Left colon (tissue), 2 donors: ENCODE measurements around the gene NAGA. TPM values are rescaled to one million over a fixed set of nuclear protein-coding genes. Genes with fewer than 3 reads are reported as not detected.
"Not testable (repeated sequence)": the region's sequence is repeated elsewhere in the genome, so short reads cannot be mapped to it uniquely, and the experiment has no call there.

Experiments used
- ATAC-seq: fragments of 200-7000 bp; cut with Tn5 transposase; one replicate; pipeline ENCODE4 v1.9.1; 2020; ENCODE audit warnings: mild to moderate bottlenecking, moderate library complexity
- DNase-seq, 2 donors: peaks; one replicate each; pipeline ENCODE4 v3.0.0-alpha.2; 2020
- intact Hi-C, 2 donors: fragments of 100-400 bp; cut with DNase I in 1 of 2; cut with micrococcal nuclease in 1 of 2; formaldehyde crosslinking; loops; one replicate each; pipeline versions ENCODE4 v1.11.2 to v1.14.0; 2022; cut with DNase I, micrococcal nuclease
- total RNA-seq, 2 donors: library from RNA; stranded (reverse); fragmentation: NEBNext Ultra II Directional; extraction: Animal tissue kit (Norgen Biotek cat#: 25700); gene quantifications; one replicate each; pipeline ENCODE4 v1.2.1, GENCODE V29; 2021
- donor health status: DM: no; HTN: no; CAD: no.
- donor health status: DM: yes; HTN: yes; CAD: no.

The NAGA gene
- total RNA-seq, 2 donors from 2014 or later: 38.3 to 38.5 TPM

- ATAC-seq (peak; percentile 7), DNase-seq (peak in 1 of 2 donors; percentile 50)
- intact Hi-C loops: no loop called here
Measured at GRCh38 chr22:42078469-42079318, 8.1 kb upstream of the NAGA start.

DNA sequence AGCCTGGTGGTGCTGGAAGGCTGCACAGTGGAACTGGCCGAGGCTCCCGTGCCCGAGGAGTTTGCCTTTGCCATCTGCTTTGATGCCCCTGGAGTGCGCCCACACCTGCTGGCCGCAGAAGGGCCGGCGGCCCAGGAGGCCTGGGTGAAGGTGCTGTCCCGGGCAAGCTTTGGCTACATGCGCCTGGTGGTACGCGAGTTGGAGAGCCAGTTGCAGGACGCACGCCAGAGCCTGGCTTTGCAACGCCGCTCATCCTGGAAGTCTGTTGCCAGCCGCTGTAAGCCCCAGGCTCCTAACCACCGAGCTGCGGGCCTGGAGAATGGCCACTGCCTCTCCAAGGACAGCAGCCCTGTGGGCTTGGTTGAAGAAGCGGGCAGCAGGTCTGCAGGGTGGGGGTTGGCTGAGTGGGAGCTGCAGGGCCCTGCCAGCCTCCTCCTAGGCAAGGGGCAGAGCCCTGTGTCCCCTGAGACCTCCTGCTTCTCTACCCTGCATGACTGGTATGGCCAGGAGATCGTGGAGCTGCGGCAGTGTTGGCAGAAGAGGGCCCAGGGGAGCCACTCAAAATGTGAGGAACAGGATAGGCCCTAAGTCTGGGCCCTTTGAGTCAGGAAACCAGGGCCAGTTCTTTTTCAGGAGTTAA, 7.0 kb upstream of the NAGA start:
- intact Hi-C loops: no loop called here
- ATAC-seq (no peak), DNase-seq (no peak)

DNA sequence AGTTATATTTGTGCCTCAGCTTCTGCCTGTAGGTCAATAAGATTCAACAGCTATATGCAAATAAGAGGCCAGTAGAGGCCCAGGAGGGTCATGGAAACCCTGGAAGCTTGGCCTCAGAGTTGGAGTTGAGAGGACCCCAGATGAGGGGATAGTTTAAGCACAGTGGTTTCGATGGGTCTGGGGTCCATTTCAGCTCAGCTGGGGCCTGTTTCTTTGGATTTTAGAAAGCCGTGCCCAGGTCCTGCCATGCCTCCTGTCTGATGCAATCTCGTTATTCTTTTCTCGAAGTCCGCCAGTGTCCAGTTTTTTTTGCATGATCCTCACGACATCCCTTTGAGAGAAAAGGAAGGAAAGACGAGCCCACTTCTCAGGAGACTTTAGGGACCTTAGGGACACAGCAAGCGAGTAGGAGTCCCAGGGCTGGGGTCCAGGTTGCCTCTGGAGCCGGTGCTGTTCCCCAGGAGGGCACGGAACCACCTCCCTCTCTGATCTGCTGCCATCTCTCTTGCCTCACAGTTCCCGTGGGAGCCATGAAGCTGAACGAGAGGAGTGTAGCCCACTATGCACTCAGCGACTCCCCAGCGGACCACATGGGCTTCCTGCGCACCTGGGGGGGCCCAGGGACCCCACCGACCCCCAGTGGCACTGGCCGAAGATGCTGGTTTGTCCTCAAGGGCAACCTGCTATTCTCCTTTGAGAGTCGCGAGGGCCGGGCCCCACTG, 6.3 kb upstream of the NAGA start:
- DNase-seq (no peak), ATAC-seq (no peak)
- intact Hi-C loops: no loop called here

GRCh38 chr22:42074846-42075676, 4.4 kb upstream of the NAGA start:
- intact Hi-C loops: no loop called here
- ATAC-seq (no peak), DNase-seq (no peak)

- intact Hi-C loops: no loop called here
- DNase-seq: peak; percentile 51 to 77
- ATAC-seq: peak; percentile 19
Measured at GRCh38 chr22:42074132-42074811, 3.7 kb upstream of the NAGA start, which contains the start of gene PHETA2. TSS of gene PHETA2 (plus strand) at chr22:42074248. CDS start at chr22:42077294, 3,046 bp downstream.

DNA sequence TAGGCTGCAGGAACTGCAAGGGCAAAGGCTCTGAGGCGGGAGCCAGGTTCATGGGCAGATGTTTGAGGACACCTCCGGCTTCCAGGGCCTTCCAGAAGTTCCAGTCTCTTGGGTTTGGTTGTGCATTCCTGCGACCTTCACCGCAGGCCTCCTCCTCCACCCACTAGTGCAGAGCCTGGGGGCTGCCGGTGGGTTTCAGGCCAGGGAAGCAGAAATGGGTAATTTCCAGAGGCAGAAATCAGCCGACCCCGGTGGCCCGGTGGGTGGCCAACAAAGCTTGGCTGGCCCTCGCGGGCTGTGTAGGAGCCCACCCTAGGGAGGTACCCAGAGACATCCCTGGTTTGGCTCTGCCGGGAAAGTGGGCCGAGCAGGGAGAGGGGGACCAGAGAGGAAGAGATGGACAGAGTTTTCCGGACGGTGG, 3.0 kb upstream of the NAGA start:
- intact Hi-C loops: no loop called here
- no peak for ATAC-seq
- DNase-seq: no peak

DNA sequence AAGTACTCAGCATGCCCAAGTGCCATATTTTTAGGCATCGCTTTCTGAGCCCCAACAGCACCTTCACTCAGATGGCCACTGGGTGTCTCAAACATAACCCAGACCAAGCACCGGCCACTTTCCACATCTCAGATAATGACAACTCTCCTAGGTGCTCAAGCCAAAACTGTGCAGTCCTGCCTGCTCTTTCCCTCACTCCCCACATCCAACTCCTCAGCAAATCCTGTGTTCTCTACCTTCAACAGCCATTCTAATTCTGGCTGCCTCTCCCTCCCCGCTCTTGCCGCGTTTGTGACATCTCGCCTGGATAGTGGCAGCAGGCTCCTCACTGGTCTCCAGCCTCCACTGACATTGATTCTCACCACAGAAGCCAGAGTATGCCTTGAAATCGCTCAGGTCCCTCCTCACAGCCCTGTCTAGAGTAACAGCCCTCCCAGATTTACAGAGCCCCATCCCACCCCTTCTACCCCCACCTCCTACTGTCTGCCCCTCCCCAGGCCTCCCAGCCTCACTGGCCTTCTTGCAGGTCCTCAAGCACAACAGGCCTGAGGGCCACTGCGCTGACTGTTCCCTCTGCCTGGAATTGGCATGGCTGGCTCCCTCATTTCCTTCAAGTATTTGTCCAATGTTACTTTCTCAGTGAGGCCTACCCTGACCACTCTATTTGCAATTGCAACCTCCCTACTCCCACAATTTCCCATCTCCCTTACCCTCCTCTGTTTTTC, 2.2 kb upstream of the NAGA start:
- no peak for ATAC-seq
- intact Hi-C loops: no loop called here
- no peak for DNase-seq

GRCh38 chr22:42071508-42071907, 896 bp upstream of the NAGA start:
- intact Hi-C loops, DNase-seq, ATAC-seq: not testable (repeated sequence)

DNA sequence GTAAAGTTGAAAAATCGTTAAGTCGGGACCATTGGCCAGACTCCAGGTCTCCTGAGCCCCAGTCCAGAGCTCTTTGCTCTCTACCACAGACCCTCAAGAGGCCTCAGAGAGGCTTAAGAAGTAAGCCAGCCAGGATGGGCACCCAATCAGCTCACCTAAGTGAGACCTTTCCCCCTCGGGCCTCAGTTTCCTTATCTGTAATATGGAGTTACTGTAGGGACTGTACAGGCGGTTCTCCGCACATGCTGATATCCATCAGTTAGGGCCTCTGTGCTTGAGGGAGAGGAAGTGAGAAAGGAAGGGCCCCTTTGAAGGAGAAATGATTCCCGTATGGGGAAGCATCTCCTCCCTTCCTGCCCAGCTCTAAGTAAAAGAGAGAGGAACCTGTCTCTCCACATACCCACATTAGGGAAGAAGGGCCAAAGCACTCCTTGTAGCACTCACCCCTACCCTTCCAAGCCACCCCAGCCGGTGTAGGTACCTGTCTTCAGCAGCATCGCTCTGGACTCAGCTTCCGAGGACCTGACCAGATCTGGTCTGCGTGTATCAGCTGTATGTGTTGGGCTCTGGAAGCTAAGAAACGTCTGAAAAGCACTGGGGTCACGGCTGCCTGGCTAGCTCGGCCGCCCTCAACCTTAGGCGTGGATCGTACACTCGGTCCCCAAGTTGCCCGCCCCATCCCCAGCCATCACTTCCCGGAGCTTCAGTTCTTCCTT, 653 bp downstream of the NAGA start:
- no peak for ATAC-seq
- DNase-seq: no peak
- intact Hi-C loops: no loop called here

- no peak for DNase-seq
- ATAC-seq: no peak
- intact Hi-C loops: no loop called here
Measured at GRCh38 chr22:42068291-42068690, 2.3 kb downstream of the NAGA start.

DNA sequence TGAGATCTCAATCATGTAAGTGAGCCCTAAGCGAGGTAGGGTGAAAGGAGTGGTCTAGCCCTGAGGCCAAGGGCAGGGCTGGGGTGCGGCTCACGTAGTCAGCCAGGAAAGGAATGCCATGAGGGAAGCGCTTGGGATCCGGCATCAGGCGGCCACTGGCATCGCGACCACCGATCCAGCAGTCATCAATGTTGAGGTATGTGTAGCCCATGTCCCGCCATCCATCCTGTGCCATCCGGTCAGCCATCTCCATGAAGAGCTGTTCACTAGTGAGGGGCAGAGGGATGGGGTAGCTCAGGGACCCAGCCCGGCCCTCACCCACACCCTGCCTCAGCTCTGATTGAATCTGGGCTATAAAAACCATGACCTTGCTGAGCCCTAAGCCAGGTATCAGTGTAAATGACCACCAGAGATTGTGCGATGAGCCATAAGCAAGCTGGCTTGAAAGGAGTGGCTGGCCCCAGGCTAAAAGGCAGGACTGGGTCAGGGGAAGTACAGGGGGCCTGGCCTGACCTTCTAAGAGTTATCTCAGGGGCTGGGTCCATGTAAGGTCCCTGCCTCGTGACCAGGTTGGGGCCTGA, 2.9 kb downstream of the NAGA start:
- intact Hi-C loops: no loop called here
- DNase-seq: no peak
- ATAC-seq: no peak

- intact Hi-C loops: no loop called here
- ATAC-seq (no peak), DNase-seq (no peak)
Measured at GRCh38 chr22:42066937-42067336, 3.7 kb downstream of the NAGA start.

GRCh38 chr22:42066126-42066761, 4.4 kb downstream of the NAGA start:
- no peak for DNase-seq
- intact Hi-C loops: no loop called here
- ATAC-seq: no peak

DNA sequence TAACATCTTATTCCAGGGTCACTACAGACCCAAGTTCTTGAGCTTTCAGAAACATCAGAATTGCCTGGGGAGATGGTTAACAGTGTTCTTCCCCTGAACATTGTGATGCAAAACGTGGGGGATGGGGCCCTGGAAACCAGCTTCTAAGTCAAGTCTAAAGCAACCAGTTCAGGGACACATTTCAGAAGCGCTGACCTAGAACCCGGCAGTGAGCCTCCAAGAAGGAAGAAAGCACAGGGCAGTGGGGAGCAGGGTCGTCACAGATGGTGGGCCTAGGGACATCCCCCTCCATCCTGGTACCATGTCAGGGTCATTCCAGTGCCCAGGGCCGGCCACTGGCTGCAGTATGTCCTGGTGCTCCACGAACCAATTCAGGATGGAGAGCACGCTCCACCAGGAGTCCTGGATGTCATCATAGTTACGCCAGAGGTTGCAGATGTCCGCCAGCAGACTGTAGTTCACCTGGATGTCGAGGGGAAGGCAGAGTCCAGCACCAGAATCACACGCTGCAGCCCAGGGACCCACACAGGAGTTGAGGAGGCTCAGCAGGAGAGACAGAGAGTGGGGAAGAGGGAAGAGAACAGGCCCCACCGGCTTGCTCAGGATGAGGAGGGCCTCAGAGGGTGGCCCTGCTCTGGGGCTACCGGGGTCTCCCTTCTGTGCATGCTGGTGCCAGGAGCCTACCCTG, 5.0 kb downstream of the NAGA start:
- intact Hi-C loops: no loop called here
- ATAC-seq (no peak), DNase-seq (no peak)

DNA sequence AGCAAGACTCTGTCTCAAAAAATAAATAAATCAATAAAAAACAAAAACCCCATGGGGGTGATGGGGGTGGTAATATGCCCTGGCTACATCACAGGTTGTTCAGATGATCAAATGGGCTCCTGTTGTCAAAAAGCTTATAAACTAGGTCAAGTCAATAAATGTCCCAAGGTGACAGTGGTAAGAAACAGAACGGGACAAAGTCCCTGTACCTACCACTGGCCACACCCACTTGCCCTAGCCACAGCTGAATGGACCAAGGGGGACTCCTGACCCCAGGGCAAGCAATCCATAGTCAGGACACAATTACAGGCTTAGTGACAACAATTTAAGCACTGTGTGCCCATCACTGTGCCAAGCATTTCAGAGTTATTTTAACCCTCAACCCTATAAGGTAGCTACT, 6.0 kb downstream of the NAGA start:
- DNase-seq (no peak), ATAC-seq (peak; percentile 93)
- intact Hi-C loops: no loop called here
